Central memory CD8-positive, alpha-beta T cell (primary cell): ENCODE measurements around the gene PTPRO.

Experiments used
- ATAC-seq: fragments of 150-1000 bp; cut with Tn5 transposase; replicated peaks from 2 replicates; pipeline ENCODE4 v1.10.0; 2022; ENCODE audit warnings: mild to moderate bottlenecking, moderate FRiP score, moderate number of reproducible peaks; ENCODE audit not compliant: poor library complexity, severe bottlenecking; ENCODE audit errors: extremely low read depth
- DNase-seq, 2 donors: peaks; one replicate each; pipeline ENCODE4 v3.0.0; 2021; ENCODE audit warnings: low spot score in 2 of 2
- H3K27ac Mint-ChIP-seq: one replicate; pipeline ENCODE4 v1.8.0; 2022; ENCODE audit warnings: low read depth, mild to moderate bottlenecking, moderate library complexity, mixed read lengths
- H3K27me3 Mint-ChIP-seq: one replicate; pipeline ENCODE4 v1.8.0; 2022; ENCODE audit warnings: mixed read lengths
- H3K36me3 Mint-ChIP-seq: one replicate; pipeline ENCODE4 v1.8.0; 2022; ENCODE audit warnings: mild to moderate bottlenecking, moderate library complexity, mixed read lengths; ENCODE audit not compliant: insufficient read depth
- H3K4me1 Mint-ChIP-seq: one replicate; pipeline ENCODE4 v1.8.0; 2022; ENCODE audit warnings: mixed read lengths
- H3K4me3 Mint-ChIP-seq: one replicate; pipeline ENCODE4 v1.8.0; 2022; ENCODE audit warnings: mild to moderate bottlenecking, moderate library complexity, mixed read lengths
- H3K9me3 Mint-ChIP-seq: one replicate; pipeline ENCODE4 v1.8.0; 2022; ENCODE audit warnings: mixed read lengths

The PTPRO gene

DNA sequence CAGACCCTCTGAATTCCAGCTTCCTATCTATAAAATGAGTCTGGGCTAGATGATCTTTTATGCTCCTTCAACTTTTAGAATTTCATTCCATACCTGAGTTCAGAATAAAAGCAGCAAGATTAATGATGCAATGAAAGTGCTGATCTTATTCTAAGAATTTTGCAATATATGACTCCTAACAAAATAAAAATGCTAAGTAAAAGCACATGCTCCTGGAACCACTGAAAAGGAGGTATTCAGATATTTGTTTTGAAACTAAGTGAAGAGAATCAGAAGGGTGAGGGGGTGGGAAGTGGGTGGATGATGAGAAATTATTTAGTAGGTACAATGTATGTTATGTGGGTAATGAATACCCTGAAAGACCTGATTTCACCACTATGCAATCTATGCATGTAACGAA lies 216.6 kb downstream of the PTPRO start:
- Mint-ChIP-seq H3K27me3 (peaks cover 9% of the 10 kb centered on the region), H3K27ac (no peak overlapping the region), H3K4me1 (no peaks in the 10 kb centered on the region), H3K9me3 (no peaks in the 10 kb centered on the region), H3K36me3 (no peaks in the 10 kb centered on the region), H3K4me3 (no peak overlapping the region)
- DNase-seq (no peak), ATAC-seq (no peak)

DNA sequence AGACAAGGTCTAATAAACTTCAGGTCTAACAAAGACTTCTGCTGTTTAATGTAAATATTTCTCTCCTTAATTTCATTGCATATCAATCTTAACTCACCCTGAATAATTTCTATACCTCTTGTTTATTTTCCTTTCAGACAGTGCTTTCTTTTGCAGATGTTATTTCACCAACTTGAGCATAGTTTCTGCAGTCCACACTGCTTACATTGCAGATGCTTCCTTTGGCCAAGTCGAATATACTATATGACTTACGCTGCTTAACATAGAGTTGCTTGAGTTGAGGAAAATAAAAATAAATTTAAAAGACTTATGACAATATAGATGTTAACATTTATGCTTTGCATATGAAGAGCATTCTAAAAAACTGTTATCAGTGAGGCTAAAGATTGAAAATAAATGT lies 217.7 kb downstream of the PTPRO start:
- H3K36me3 Mint-ChIP-seq = no peaks in the 10 kb centered on the region
- DNase-seq (no peak), ATAC-seq (no peak)
- no peak overlapping the region for H3K27ac Mint-ChIP-seq
- H3K4me1 Mint-ChIP-seq = no peaks in the 10 kb centered on the region
- no peaks in the 10 kb centered on the region for H3K9me3 Mint-ChIP-seq
- H3K27me3 Mint-ChIP-seq = peaks cover 13% of the 10 kb centered on the region
- no peak overlapping the region for H3K4me3 Mint-ChIP-seq

DNA sequence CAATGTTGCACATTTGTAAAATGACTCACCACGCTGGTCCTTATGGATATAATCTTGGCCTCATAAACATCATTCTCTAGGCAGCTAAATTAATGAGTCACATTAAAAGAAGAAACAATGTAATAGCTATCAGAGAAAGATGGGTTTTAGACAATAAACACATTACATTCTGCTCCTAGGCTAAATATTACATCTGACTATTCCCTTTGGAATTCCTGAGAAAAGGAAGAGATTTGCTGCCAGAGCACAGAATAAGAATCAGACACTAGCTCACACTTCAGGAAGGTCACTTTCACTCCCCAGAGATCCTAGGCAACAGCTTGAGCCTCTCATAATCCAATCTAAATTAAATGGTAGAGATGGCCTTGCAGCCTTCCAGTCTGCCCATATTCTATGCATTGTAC lies 218.2 kb downstream of the PTPRO start:
- Mint-ChIP-seq H3K4me1 (no peaks in the 10 kb centered on the region), H3K9me3 (no peaks in the 10 kb centered on the region), H3K27ac (no peak overlapping the region), H3K27me3 (peaks cover 13% of the 10 kb centered on the region), H3K4me3 (no peak overlapping the region), H3K36me3 (no peaks in the 10 kb centered on the region)
- DNase-seq = no peak
- no peak for ATAC-seq

DNA sequence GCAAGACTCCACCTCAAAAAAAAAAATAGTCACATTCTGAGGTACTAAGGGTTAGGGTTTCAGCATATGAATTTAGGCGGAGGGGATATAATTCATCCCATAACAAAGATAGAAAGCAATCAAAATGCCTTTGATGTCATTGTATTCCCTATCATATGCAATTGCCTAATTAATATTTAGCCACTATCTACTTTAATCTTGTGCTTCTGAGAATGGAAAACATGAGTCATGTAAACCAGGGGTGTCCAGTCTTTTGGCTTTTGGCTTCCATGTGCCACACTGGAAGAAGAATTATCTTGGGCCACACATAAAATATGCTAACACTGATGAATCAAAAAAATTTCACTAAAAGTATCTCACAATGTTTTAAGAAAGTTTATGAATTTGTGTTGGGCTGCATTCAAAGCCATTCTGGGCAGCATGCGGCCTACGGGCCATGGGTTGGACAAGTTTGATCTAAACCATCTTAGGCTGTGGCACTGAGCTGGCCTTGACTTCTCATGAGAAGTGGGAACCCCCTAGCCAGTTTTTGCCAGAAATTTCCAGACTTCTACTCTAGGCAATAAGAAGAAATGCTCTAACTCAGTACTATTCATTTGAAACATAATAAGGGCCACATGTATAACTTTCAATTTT lies 219.8 kb downstream of the PTPRO start:
- Mint-ChIP-seq H3K27me3 (peaks cover 13% of the 10 kb centered on the region), H3K27ac (no peak overlapping the region), H3K9me3 (no peaks in the 10 kb centered on the region), H3K4me3 (no peak overlapping the region), H3K4me1 (no peaks in the 10 kb centered on the region), H3K36me3 (no peaks in the 10 kb centered on the region)
- ATAC-seq (no peak), DNase-seq (no peak)

DNA sequence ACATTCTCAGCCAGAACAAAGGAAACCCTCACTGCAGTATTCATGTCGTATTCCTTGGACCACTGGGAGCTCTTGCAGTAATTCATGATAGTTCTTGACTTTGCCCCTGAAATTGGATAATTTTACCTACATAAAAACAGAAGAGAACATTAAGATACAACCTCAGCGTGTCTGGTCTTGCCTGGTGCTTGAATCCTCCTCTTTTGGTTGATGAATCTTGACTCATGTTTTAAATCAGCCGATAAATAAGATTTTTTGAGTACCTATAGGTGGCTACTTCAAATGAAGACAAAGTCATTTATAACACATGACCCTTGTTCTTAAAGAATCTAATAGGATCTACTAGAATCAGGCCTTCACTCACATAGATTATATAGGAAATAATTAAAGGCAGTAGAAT lies 221.0 kb downstream of the PTPRO start:
- H3K27ac Mint-ChIP-seq = no peak overlapping the region

DNA sequence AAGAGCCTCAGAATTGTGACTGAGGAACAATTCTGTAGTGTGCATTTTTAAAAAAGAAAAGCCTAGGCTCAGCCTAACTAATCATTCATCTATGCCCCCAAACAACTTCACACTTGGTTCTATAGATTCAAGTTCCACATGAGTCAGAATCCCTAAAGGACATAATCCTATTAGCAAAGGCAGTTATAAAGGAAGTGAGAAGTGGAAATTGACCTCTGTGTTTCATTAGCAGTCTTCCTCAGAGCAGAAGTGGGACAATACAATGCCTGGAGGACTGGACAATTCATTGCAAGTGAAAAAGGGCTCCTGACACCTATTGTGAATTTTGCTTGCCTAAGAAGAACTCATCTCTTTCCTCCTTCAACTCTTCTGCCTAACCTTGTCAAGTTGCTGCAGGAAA lies 222.3 kb downstream of the PTPRO start:
- Mint-ChIP-seq H3K4me3 (no peak overlapping the region), H3K4me1 (no peaks in the 10 kb centered on the region), H3K27ac (no peak overlapping the region), H3K36me3 (peaks cover 1% of the 10 kb centered on the region), H3K9me3 (no peaks in the 10 kb centered on the region), H3K27me3 (peaks cover 13% of the 10 kb centered on the region)
- DNase-seq (no peak), ATAC-seq (no peak)

More for the DNA sequence above, 221.0 kb downstream of the PTPRO start:
- no peak for ATAC-seq
- DNase-seq = no peak
- Mint-ChIP-seq H3K4me1 (no peaks in the 10 kb centered on the region), H3K36me3 (no peaks in the 10 kb centered on the region), H3K9me3 (no peaks in the 10 kb centered on the region), H3K27me3 (peaks cover 13% of the 10 kb centered on the region), H3K4me3 (no peak overlapping the region)

DNA sequence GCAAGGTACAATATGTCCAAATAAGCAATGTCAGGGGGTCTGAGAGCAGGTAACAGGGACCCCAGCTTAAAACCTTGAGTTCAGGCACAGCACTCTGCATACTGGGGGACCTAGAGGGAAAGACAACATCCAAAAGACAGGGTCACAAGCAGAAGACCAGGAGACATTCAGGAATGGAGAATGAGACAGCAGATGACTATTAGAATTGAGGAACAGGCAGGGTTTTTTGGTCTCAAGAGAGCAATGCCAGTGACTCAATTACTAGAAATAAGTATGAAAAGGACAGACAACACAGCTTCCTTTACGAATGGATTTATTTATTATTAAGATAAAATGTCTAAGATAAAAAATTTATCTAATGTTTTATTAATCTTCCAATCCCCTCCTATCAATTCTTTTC lies 223.0 kb downstream of the PTPRO start:
- peaks cover 1% of the 10 kb centered on the region for H3K36me3 Mint-ChIP-seq
- H3K4me1 Mint-ChIP-seq = no peaks in the 10 kb centered on the region
- ATAC-seq (no peak), DNase-seq (no peak)
- no peaks in the 10 kb centered on the region for H3K9me3 Mint-ChIP-seq
- peaks cover 13% of the 10 kb centered on the region for H3K27me3 Mint-ChIP-seq
- H3K4me3 Mint-ChIP-seq = no peak overlapping the region
- H3K27ac Mint-ChIP-seq = no peak overlapping the region

DNA sequence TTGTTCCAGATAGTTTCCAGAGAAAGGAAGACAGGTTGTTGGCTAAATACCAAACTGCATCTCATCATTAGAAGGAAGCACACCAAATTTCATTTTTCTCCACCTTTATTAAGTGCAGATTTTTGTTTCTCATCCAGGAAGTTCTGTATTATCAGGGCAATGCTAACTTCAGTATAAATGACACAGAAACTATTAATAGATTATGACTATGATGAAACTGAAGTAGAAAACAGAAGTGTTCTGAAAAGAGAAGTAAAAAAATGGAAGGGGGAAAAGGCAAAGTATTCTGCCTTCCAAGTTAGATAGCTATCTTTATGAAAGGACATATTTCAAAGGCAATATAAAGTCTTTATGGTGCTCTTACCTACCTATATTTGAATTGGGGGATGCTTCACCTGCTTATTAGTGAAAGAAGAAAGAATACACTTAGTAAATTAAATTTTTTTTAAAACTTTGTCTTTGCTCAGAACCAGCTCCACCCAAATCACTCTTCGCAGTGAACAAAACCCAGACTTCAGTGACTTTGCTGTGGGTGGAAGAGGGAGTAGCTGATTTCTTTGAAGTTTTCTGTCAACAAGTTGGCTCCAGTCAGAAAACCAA lies 223.9 kb downstream of the PTPRO start:
- peaks cover 1% of the 10 kb centered on the region for H3K36me3 Mint-ChIP-seq
- H3K4me3 Mint-ChIP-seq = no peak overlapping the region
- H3K27ac Mint-ChIP-seq = no peak overlapping the region
- H3K4me1 Mint-ChIP-seq = no peaks in the 10 kb centered on the region
- DNase-seq = no peak
- peaks cover 13% of the 10 kb centered on the region for H3K27me3 Mint-ChIP-seq
- H3K9me3 Mint-ChIP-seq = no peaks in the 10 kb centered on the region
- no peak for ATAC-seq

DNA sequence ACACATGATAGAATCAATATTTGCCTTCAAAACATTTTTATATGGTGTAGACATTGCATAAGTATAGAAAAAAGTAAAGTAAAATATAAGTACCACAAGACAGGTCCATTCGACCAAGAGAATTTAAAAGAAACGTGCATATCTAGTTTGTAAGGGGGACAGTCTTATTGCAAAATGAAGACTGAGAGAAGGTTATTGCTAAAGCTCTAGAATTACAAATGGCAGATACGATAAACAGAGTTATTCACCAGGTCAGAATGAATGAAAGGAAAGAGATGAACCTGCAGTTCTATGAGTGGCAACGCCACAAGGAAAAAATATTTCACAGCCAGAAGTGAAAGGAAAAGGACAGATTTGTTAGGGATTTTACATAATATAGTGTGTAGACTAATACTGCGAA lies 224.8 kb downstream of the PTPRO start:
- peaks cover 13% of the 10 kb centered on the region for H3K27me3 Mint-ChIP-seq
- no peak for ATAC-seq
- no peak overlapping the region for H3K27ac Mint-ChIP-seq
- no peaks in the 10 kb centered on the region for H3K9me3 Mint-ChIP-seq
- H3K4me3 Mint-ChIP-seq = no peak overlapping the region
- no peaks in the 10 kb centered on the region for H3K4me1 Mint-ChIP-seq
- H3K36me3 Mint-ChIP-seq = peaks cover 1% of the 10 kb centered on the region
- no peak for DNase-seq

DNA sequence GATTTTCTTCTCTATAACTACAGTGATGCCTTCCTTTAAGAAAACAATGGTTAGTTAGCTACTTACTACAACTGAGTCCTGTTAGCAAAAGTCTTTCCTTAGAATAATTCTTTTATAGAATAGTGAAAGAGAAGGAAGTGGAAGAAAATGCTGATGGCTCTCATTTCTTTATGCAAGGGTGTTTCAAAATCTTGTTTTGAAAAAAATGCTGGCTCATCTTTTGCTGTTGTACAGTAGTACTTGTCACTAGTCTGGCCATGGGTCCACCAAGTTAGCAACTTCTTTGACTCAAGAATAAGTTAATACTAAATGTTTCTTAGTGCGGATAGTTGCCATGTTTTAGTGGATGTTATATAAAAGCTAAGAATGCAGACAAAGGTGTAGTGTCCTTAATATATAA lies 225.4 kb downstream of the PTPRO start:
- no peak overlapping the region for H3K4me3 Mint-ChIP-seq
- H3K27ac Mint-ChIP-seq = no peak overlapping the region
- DNase-seq (no peak), ATAC-seq (no peak)
- peaks cover 18% of the 10 kb centered on the region for H3K27me3 Mint-ChIP-seq
- peaks cover 1% of the 10 kb centered on the region for H3K36me3 Mint-ChIP-seq
- no peaks in the 10 kb centered on the region for H3K9me3 Mint-ChIP-seq
- H3K4me1 Mint-ChIP-seq = no peaks in the 10 kb centered on the region

DNA sequence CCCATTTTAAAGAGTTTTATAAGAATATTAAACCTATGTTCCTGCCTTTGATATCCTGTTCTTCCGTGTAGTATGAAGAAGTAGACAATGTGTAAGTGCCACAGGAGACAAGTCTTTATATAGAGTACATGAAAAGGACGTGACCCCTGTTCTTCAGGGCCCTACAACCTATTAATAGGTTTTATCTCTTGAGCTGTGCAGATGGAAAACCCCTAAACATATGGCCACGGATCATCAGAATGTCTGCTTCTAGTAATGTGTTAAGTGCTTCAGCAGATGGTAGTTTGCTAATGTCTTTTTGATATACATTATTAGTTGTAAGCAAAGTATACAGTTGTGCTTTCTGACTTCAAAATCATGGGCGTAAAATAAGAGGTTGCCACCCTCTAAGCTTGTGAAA lies 228.5 kb downstream of the PTPRO start:
- Mint-ChIP-seq H3K4me3 (no peak overlapping the region), H3K9me3 (no peaks in the 10 kb centered on the region), H3K27me3 (peaks cover 19% of the 10 kb centered on the region), H3K27ac (no peak overlapping the region), H3K4me1 (no peaks in the 10 kb centered on the region), H3K36me3 (peaks cover 1% of the 10 kb centered on the region)
- DNase-seq (no peak), ATAC-seq (no peak)

DNA sequence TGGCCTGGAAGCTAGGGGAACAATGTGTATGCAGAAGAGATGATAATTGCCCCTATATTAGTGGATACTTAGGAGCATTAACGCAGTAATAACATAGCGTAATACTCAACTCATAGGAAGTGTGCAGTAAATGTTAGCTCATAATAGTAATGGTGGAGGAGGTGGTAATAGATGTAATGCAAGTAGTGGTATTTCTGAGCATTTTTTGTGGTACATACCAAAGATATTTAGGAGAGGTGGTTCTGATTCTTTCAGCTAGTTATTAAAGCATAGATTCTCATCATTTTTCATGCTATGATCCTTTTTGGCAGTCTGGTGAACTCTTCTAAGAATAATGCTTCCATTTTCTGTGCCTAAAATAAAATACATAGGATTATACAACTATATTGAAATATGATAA lies 233.1 kb downstream of the PTPRO start:
- Mint-ChIP-seq H3K36me3 (no peaks in the 10 kb centered on the region), H3K27me3 (peaks cover 19% of the 10 kb centered on the region), H3K27ac (no peak overlapping the region), H3K4me3 (no peak overlapping the region), H3K4me1 (no peaks in the 10 kb centered on the region), H3K9me3 (no peaks in the 10 kb centered on the region)
- DNase-seq (no peak), ATAC-seq (no peak)

DNA sequence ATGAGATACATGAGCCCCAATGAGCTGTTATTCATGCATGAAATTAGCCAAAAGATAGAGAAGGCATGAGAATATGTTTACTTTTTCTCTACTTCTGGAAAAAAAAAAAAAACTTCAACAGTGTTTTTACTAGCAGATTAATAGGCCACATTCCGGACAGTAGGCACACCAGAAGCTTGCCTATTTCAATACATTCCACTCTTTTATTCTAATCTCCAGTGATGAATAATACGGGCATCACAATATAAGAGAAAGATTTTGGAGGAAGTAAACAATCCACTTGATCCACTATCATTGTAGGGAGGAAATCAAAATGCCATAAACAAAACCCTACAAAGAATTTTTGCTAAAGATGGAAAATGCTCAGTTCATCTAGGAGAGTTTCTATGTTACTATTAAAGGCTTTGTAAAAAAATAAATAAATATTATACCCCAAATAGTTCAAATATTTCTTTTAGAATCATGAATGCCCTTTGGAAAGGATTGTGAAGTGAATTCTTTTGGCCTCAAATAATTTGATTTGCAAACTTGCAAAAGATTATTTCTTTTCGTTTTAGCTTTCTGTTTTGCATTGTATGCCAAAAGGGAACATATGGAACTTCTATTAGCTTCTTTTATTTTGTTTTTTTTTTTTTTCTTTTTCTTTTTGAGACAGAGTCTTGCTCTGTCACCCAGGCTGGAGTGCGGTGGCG lies 234.2 kb downstream of the PTPRO start:
- ATAC-seq (no peak), DNase-seq (no peak)
- Mint-ChIP-seq H3K27me3 (peaks cover 19% of the 10 kb centered on the region), H3K36me3 (no peaks in the 10 kb centered on the region), H3K4me3 (no peak overlapping the region), H3K4me1 (no peaks in the 10 kb centered on the region), H3K9me3 (no peaks in the 10 kb centered on the region), H3K27ac (no peak overlapping the region)
